Activated CD8-positive, alpha-beta memory T cell treated with anti-CD3 and anti-CD28 coated beads, Interleukin-2, amount 50 U/mL, for 24 hours (primary cell): Measurements from ENCODE around the gene SMTN.

ENCODE experiments used
- DNase-seq: peaks from one replicate; pipeline ENCODE4 v3.0.0-alpha.2; 2020; ENCODE audit errors: extremely low read depth

SMTN gene

DNA sequence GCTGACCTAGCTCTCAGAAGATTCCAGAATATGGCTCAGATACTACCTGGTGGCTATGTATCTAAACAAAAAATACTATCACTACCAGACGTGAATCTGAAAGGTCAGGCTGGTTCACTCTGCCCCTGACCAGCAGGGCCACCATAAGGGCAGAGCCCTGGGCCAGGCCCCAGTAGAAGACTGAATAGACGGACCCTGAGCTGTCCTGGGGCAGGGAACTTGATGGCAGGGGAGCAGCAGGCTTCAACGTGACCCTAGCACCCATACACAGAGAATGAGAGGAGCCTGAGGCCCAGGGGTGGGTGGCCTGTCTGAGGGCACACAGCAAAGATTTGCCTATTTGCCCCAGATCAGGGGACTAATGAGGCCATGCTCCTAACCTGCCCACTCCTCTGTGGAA is 72.2 kb downstream of the SMTN start:
- DNase-seq, result no peak
